Suppressor macrophage treated with lipopolysaccharide for 1 hour (primary cell): Measurements from ENCODE around the gene ANKRD13A.
A peak's percentile ranks its signal among the peaks of the same experiment; 100 is the strongest.

Source experiments
- DNase-seq, 3 donors: peaks; one replicate each; pipeline ENCODE4 v3.0.0-alpha.2; 2020 to 2022

ANKRD13A gene

GRCh38 chr12:109998904-109999648 lies at the start of gene ANKRD13A:
Gene ANKRD13A (plus strand): TSS chr12:109999430. CDS start chr12:109999689, 259 bp downstream.
- peak; percentile 93 to 96 (median 96) for DNase-seq

- DNase-seq = no peak
These were observed 48.6 kb upstream of the ANKRD13A start for GRCh38 chr12:109950625-109951024.

- no peak for DNase-seq
These were observed 48.1 kb upstream of the ANKRD13A start for GRCh38 chr12:109951136-109951535.

- no peak for DNase-seq
These were observed 47.5 kb upstream of the ANKRD13A start for GRCh38 chr12:109951751-109952150.

GRCh38 chr12:109952160-109952858 lies 46.9 kb upstream of the ANKRD13A start:
- peak; percentile 64 to 78 (median 73) for DNase-seq

GRCh38 chr12:109952873-109953272 lies 46.4 kb upstream of the ANKRD13A start:
- DNase-seq = no peak

- no peak for DNase-seq
These were observed 45.6 kb upstream of the ANKRD13A start for GRCh38 chr12:109953656-109954055.

GRCh38 chr12:109958374-109958773 lies 40.9 kb upstream of the ANKRD13A start:
- no peak for DNase-seq

GRCh38 chr12:109959411-109960093 lies 39.7 kb upstream of the ANKRD13A start:
- DNase-seq = no peak

GRCh38 chr12:109961201-109961600 lies 38.0 kb upstream of the ANKRD13A start:
- no peak for DNase-seq

GRCh38 chr12:109961612-109962011 lies 37.6 kb upstream of the ANKRD13A start:
- no peak for DNase-seq

- no peak for DNase-seq
These were observed 36.8 kb upstream of the ANKRD13A start for GRCh38 chr12:109962398-109962797.

- DNase-seq = no peak
These were observed 35.9 kb upstream of the ANKRD13A start for GRCh38 chr12:109963330-109963729.

GRCh38 chr12:109963743-109964429 lies 35.3 kb upstream of the ANKRD13A start:
- no peak for DNase-seq

- no peak for DNase-seq
These were observed 32.7 kb upstream of the ANKRD13A start for GRCh38 chr12:109966546-109966945.

GRCh38 chr12:109967383-109968031 lies 31.7 kb upstream of the ANKRD13A start:
- DNase-seq = no peak

- no peak for DNase-seq
These were observed 31.2 kb upstream of the ANKRD13A start for GRCh38 chr12:109968032-109968420.

GRCh38 chr12:109968801-109969200 lies 30.4 kb upstream of the ANKRD13A start:
- no peak for DNase-seq

GRCh38 chr12:109972821-109973220 lies 26.4 kb upstream of the ANKRD13A start:
- no peak for DNase-seq

GRCh38 chr12:109981311-109981710 lies 17.9 kb upstream of the ANKRD13A start:
- peak in 1 of 3 donors; percentile 15 for DNase-seq

GRCh38 chr12:109982210-109982609 lies 17.0 kb upstream of the ANKRD13A start:
- no peak for DNase-seq

GRCh38 chr12:109983432-109984142 lies 15.6 kb upstream of the ANKRD13A start:
- DNase-seq = peak in 1 of 3 donors; percentile 5
